K562 (cell line): ENCODE results near the gene NEU1. TPM values are rescaled to one million over a fixed set of nuclear protein-coding genes. Genes with fewer than 3 reads are reported as not detected.
A peak's percentile ranks its signal among the peaks of the same experiment; 100 is the strongest.

ENCODE experiments used
- ETS1 ChIP-seq: conservative IDR thresholded peaks from 2 replicates; pipeline ENCODE4 v1.6.1; 2011; ENCODE audit warnings: low read depth, mild to moderate bottlenecking, low read length; ENCODE audit not compliant: control insufficient read depth
- ILK ChIP-seq: fragments of 450-650 bp; IDR thresholded peaks from 2 replicates; pipeline ENCODE4 v1.6.1; 2016; ENCODE audit warnings: missing genetic modification characterization, low read depth, mild to moderate bottlenecking, missing compliant biosample characterization, moderate library complexity, borderline replicate concordance
- MTA1 ChIP-seq: fragments of 450-650 bp; IDR thresholded peaks from 2 replicates; pipeline ENCODE4 v1.6.1; 2017; ENCODE audit warnings: borderline replicate concordance
- NCOA6 ChIP-seq: fragments of 450-650 bp; IDR thresholded peaks from 2 replicates; pipeline ENCODE4 v1.6.1; 2017; ENCODE audit warnings: mild to moderate bottlenecking
- NFXL1 ChIP-seq: fragments of 450-650 bp; formaldehyde crosslinking; IDR thresholded peaks from 2 replicates; pipeline ENCODE4 v1.4.0; 2021; ENCODE audit warnings: mild to moderate bottlenecking
- RUNX1 ChIP-seq: sonication (generic); IDR thresholded peaks from 2 replicates; pipeline ENCODE4 v1.6.1; 2016; ENCODE audit warnings: antibody characterized with exemption, low read depth
- U2AF2 ChIP-seq: fragments of 200-400 bp; formaldehyde crosslinking; optimal IDR thresholded peaks from 2 replicates; pipeline ENCODE3; 2017; ENCODE audit warnings: low read depth, mild to moderate bottlenecking, low read length
- ZNF23 ChIP-seq: fragments of 250-450 bp; sonication (Bioruptor Pico); IDR thresholded peaks from 2 replicates; pipeline ENCODE4 v1.4.0; 2020; ENCODE audit warnings: mild to moderate bottlenecking
- ZNF408 ChIP-seq: fragments of 250-450 bp; sonication (Bioruptor Pico); IDR thresholded peaks from 2 replicates; pipeline ENCODE4 v1.4.0; 2020; ENCODE audit warnings: low read depth, mild to moderate bottlenecking, moderate library complexity
- ZNF561 ChIP-seq: fragments of 450-650 bp; formaldehyde crosslinking; conservative IDR thresholded peaks from 2 replicates; pipeline ENCODE4 v1.4.0; 2020; ENCODE audit warnings: mild to moderate bottlenecking, moderate library complexity
- ZNF699 ChIP-seq: fragments of 250-450 bp; sonication (Bioruptor Pico); IDR thresholded peaks from 2 replicates; pipeline ENCODE4 v1.8.0; 2021; ENCODE audit warnings: mild to moderate bottlenecking, moderate library complexity; ENCODE audit not compliant: insufficient replicate concordance
- ZNF79 ChIP-seq: fragments of 250-450 bp; sonication (Bioruptor Pico); IDR thresholded peaks from 2 replicates; pipeline ENCODE4 v1.4.0; 2020; ENCODE audit warnings: low read depth, mild to moderate bottlenecking, moderate library complexity
- polyA plus RNA-seq, 8 experiments: library from polyadenylated mRNA; depleted of rRNA in 4 of 8; stranded (reverse) in 5 of 8; unstranded in 3 of 8; fragments of >200 nt; fragmentation: Nextera tagmentation in 2 of 8; fragmentation: Illumina TruSeq in 1 of 8; extraction: Ambion mirVana in 2 of 8; extraction: Trizol in 1 of 8; gene quantifications; 2 replicates each; pipeline versions ENCODE4 v1.2.1 to v1.2.3, GENCODE V29; 2011 to 2014; ENCODE audit warnings: inconsistent platforms in 1 of 8, missing spikeins in 1 of 8
- total RNA-seq, 7 experiments: library from RNA; depleted of rRNA in 6 of 7; stranded (reverse); fragments of >200 nt in 6 of 7; fragmentation: Illumina TruSeq in 2 of 7; extraction: Trizol in 2 of 7; gene quantifications; 2 replicates each; pipeline versions ENCODE4 v1.2.1 to v1.2.3, GENCODE V29; 2011 to 2021; ENCODE audit warnings: low replicate concordance in 1 of 7
- TF ChIP-seq, protein P1 (sequence below): sonication (generic); formaldehyde crosslinking; IDR thresholded peaks from 2 replicates; pipeline ENCODE4 v1.8.1; 2023; ENCODE audit warnings: mild to moderate bottlenecking, missing genetic modification reagents
- TF ChIP-seq, protein P2 (sequence below): sonication (generic); formaldehyde crosslinking; IDR thresholded peaks from 2 replicates; pipeline ENCODE4 v1.8.0; 2022; ENCODE audit warnings: mild to moderate bottlenecking, missing genetic modification reagents, borderline replicate concordance
- TF ChIP-seq, protein P3 (sequence below): sonication (generic); formaldehyde crosslinking; IDR thresholded peaks from 2 replicates; pipeline ENCODE4 v1.8.0; 2023; ENCODE audit warnings: missing genetic modification reagents, mild to moderate bottlenecking, borderline replicate concordance
- TF ChIP-seq, protein P4 (sequence below): sonication (generic); formaldehyde crosslinking; IDR thresholded peaks from 2 replicates; pipeline ENCODE4 v1.9.0; 2022; ENCODE audit warnings: mild to moderate bottlenecking, missing genetic modification reagents

NEU1 gene
- total and polyA plus RNA-seq, 9 of the 15 experiments (the other 6 are each of a cell fraction or from before 2014, with no cell fraction given) = 14.8 to 67.8 (median 51.0) TPM

DNA sequence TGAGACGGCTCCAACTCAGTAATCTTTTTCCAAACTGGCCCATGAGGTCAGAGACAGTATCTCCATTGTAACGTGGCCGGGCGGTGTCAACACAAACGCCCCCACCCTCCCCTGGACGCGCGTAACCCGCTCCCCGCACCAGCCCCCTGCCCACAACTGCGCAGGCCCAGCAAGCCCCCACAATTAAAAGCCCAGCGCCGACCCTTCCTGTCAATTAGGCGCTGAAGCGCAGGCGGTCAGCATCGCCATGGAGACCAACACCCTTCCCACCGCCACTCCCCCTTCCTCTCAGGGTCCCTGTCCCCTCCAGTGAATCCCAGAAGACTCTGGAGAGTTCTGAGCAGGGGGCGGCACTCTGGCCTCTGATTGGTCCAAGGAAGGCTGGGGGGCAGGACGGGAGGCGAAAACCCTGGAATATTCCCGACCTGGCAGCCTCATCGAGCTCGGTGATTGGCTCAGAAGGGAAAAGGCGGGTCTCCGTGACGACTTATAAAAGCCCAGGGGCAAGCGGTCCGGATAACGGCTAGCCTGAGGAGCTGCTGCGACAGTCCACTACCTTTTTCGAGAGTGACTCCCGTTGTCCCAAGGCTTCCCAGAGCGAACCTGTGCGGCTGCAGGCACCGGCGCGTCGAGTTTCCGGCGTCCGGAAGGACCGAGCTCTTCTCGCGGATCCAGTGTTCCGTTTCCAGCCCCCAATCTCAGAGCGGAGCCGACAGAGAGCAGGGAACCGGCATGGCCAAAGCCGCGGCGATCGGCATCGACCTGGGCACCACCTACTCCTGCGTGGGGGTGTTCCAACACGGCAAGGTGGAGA, 47.4 kb downstream of the NEU1 start, which contains the start of the genes HSPA1A and HSPA1L (continued):
- TF ChIP-seq, protein P1, sequence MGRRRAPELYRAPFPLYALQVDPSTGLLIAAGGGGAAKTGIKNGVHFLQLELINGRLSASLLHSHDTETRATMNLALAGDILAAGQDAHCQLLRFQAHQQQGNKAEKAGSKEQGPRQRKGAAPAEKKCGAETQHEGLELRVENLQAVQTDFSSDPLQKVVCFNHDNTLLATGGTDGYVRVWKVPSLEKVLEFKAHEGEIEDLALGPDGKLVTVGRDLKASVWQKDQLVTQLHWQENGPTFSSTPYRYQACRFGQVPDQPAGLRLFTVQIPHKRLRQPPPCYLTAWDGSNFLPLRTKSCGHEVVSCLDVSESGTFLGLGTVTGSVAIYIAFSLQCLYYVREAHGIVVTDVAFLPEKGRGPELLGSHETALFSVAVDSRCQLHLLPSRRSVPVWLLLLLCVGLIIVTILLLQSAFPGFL (CRISPR knock-in tag) = peak; percentile 81; the same call in 1 of the 2 replicates
- TF ChIP-seq U2AF2 (no peak), MTA1 (no peak; the same call in none of the 2 replicates), NCOA6 (no peak), ZNF561 (no peak), ZNF79 (no peak), ZNF408 (no peak), NFXL1 (CRISPR knock-in tag) (no peak), ZNF23 (no peak), RUNX1 (peak; percentile 56; the same call in 1 of the 2 replicates), ILK (no peak), ETS1 (peak; percentile 52), ZNF699 (CRISPR knock-in tag) (no peak)
- TF ChIP-seq, protein P2, sequence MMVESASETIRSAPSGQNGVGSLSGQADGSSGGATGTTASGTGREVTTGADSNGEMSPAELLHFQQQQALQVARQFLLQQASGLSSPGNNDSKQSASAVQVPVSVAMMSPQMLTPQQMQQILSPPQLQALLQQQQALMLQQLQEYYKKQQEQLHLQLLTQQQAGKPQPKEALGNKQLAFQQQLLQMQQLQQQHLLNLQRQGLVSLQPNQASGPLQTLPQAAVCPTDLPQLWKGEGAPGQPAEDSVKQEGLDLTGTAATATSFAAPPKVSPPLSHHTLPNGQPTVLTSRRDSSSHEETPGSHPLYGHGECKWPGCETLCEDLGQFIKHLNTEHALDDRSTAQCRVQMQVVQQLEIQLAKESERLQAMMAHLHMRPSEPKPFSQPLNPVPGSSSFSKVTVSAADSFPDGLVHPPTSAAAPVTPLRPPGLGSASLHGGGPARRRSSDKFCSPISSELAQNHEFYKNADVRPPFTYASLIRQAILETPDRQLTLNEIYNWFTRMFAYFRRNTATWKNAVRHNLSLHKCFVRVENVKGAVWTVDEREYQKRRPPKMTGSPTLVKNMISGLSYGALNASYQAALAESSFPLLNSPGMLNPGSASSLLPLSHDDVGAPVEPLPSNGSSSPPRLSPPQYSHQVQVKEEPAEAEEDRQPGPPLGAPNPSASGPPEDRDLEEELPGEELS (CRISPR knock-in tag) = peak; percentile 75; the same call in 1 of the 2 replicates
- TF ChIP-seq, protein P3, sequence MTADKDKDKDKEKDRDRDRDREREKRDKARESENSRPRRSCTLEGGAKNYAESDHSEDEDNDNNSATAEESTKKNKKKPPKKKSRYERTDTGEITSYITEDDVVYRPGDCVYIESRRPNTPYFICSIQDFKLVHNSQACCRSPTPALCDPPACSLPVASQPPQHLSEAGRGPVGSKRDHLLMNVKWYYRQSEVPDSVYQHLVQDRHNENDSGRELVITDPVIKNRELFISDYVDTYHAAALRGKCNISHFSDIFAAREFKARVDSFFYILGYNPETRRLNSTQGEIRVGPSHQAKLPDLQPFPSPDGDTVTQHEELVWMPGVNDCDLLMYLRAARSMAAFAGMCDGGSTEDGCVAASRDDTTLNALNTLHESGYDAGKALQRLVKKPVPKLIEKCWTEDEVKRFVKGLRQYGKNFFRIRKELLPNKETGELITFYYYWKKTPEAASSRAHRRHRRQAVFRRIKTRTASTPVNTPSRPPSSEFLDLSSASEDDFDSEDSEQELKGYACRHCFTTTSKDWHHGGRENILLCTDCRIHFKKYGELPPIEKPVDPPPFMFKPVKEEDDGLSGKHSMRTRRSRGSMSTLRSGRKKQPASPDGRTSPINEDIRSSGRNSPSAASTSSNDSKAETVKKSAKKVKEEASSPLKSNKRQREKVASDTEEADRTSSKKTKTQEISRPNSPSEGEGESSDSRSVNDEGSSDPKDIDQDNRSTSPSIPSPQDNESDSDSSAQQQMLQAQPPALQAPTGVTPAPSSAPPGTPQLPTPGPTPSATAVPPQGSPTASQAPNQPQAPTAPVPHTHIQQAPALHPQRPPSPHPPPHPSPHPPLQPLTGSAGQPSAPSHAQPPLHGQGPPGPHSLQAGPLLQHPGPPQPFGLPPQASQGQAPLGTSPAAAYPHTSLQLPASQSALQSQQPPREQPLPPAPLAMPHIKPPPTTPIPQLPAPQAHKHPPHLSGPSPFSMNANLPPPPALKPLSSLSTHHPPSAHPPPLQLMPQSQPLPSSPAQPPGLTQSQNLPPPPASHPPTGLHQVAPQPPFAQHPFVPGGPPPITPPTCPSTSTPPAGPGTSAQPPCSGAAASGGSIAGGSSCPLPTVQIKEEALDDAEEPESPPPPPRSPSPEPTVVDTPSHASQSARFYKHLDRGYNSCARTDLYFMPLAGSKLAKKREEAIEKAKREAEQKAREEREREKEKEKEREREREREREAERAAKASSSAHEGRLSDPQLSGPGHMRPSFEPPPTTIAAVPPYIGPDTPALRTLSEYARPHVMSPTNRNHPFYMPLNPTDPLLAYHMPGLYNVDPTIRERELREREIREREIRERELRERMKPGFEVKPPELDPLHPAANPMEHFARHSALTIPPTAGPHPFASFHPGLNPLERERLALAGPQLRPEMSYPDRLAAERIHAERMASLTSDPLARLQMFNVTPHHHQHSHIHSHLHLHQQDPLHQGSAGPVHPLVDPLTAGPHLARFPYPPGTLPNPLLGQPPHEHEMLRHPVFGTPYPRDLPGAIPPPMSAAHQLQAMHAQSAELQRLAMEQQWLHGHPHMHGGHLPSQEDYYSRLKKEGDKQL = 0 out of 2 replicates have a peak, but pooled peaks have one; percentile 85
- TF ChIP-seq, protein P4, sequence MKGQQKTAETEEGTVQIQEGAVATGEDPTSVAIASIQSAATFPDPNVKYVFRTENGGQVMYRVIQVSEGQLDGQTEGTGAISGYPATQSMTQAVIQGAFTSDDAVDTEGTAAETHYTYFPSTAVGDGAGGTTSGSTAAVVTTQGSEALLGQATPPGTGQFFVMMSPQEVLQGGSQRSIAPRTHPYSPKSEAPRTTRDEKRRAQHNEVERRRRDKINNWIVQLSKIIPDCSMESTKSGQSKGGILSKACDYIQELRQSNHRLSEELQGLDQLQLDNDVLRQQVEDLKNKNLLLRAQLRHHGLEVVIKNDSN (CRISPR knock-in tag) = no peak; the same call in 1 of the 2 replicates
